AG09319 (cell line): ENCODE data around the gene SF3B3.
A peak's percentile ranks its signal among the peaks of the same experiment; 100 is the strongest.
"Not testable (repeated sequence)": the region's sequence is repeated elsewhere in the genome, so short reads cannot be mapped to it uniquely, and the experiment has no call there.

Experiments used
- DNase-seq: peaks from one replicate; pipeline ENCODE4 v3.0.0-alpha.2; 2010; ENCODE audit warnings: low read depth; ENCODE audit errors: extremely low read depth
- CTCF ChIP-seq: IDR thresholded peaks from 2 replicates; pipeline ENCODE4 v1.5.1; 2011; ENCODE audit warnings: low read depth, mild to moderate bottlenecking, inconsistent platforms, low read length, moderate library complexity

Gene SF3B3

GRCh38 chr16:70529051-70529777 lies 5.6 kb downstream of the SF3B3 start:
- TF ChIP-seq CTCF = peak; percentile 56
- DNase-seq = peak; percentile 46

GRCh38 chr16:70529954-70530353 lies 6.3 kb downstream of the SF3B3 start:
- DNase-seq = not testable (repeated sequence)

GRCh38 chr16:70534971-70535370 lies 11.4 kb downstream of the SF3B3 start:
- no peak for TF ChIP-seq CTCF
- DNase-seq = no peak

GRCh38 chr16:70540994-70541393 lies 17.4 kb downstream of the SF3B3 start:
- no peak for TF ChIP-seq CTCF

GRCh38 chr16:70544548-70544947 lies 20.9 kb downstream of the SF3B3 start:
- no peak for DNase-seq
- no peak for TF ChIP-seq CTCF

More at GRCh38 chr16:70540994-70541393, 17.4 kb downstream of the SF3B3 start:
- DNase-seq = no peak

GRCh38 chr16:70548936-70549335 lies 25.3 kb downstream of the SF3B3 start:
- DNase-seq = no peak
- TF ChIP-seq CTCF = no peak

GRCh38 chr16:70550082-70550481 lies 26.5 kb downstream of the SF3B3 start:
- TF ChIP-seq CTCF = no peak
- no peak for DNase-seq

- DNase-seq = no peak
- TF ChIP-seq CTCF = no peak
Measured at GRCh38 chr16:70551788-70552187, 28.2 kb downstream of the SF3B3 start.
